H1 (cell line): ENCODE measurements around the gene KRTAP4-5. TPM values are rescaled to one million over a fixed set of nuclear protein-coding genes. Genes with fewer than 3 reads are reported as not detected.

Experiments used
- CTCF ChIA-PET: fragments of 300-600 bp; sonication (Branson Sonifier 250); formaldehyde crosslinking; loops from one replicate; lab custom pipeline; 2021; ENCODE audit not compliant: partially characterized antibody; lab: Charles Lee
- POLR2A ChIA-PET: fragments of 300-600 bp; sonication (Branson Sonifier 250); formaldehyde crosslinking; loops from one replicate; lab custom pipeline; 2021; ENCODE audit warnings: inconsistent platforms; ENCODE audit not compliant: partially characterized antibody; lab: Charles Lee
- DNase-seq, 2 experiments: peaks; one replicate each; pipeline versions ENCODE4 v3.0.0 to v3.0.0-alpha.2; 2010 to 2022; ENCODE audit warnings: low spot score in 2 of 2, low read depth in 1 of 2, mixed read lengths in 1 of 2
- FAIRE-seq: peaks from 2 replicates; lab custom pipeline; 2011; peaks lifted over from hg19 to GRCh38; lab: Jason Lieb, UNC
- H2AFZ ChIP-seq: 2 replicates; pipeline ENCODE4 v1.8.1; 2012; ENCODE audit warnings: low read length, inconsistent platforms
- H2AK5ac ChIP-seq: 2 replicates; pipeline ENCODE4 v1.6.1; 2013; ENCODE audit warnings: low read depth, low read length
- H2BK120ac ChIP-seq: replicated peaks from 2 replicates; pipeline ENCODE3; 2013; ENCODE audit warnings: low read depth, low read length, inconsistent platforms
- H2BK12ac ChIP-seq: 2 replicates; pipeline ENCODE4 v1.6.1; 2013; ENCODE audit warnings: low read depth, low read length
- H2BK15ac ChIP-seq: 2 replicates; pipeline ENCODE4 v1.6.1; 2013; ENCODE audit warnings: low read length
- H2BK20ac ChIP-seq: 2 replicates; pipeline ENCODE4 v1.6.1; 2013; ENCODE audit warnings: low read length
- H2BK5ac ChIP-seq: 2 replicates; pipeline ENCODE4 v1.6.1; 2013; ENCODE audit warnings: low read depth, low read length
- H3K14ac ChIP-seq: 2 replicates; pipeline ENCODE4 v1.6.1; 2013; ENCODE audit warnings: inconsistent platforms; ENCODE audit not compliant: insufficient read length
- H3K18ac ChIP-seq: 2 replicates; pipeline ENCODE4 v1.6.1; 2013; ENCODE audit warnings: low read length; ENCODE audit errors: extremely low read depth
- H3K23ac ChIP-seq: 2 replicates; pipeline ENCODE4 v1.6.1; 2013; ENCODE audit warnings: inconsistent platforms; ENCODE audit not compliant: insufficient read length
- H3K23me2 ChIP-seq: 2 replicates; pipeline ENCODE4 v1.6.1; 2013; ENCODE audit warnings: low read depth, low read length
- H3K27ac ChIP-seq: 2 replicates; pipeline ENCODE4 v1.6.1; 2011; ENCODE audit warnings: low read depth, low read length, inconsistent platforms
- H3K27me3 ChIP-seq, 4 experiments: replicated peaks in 1 of 4; 1 replicate in 1 of 4; 2 replicates in 3 of 4; pipeline versions ENCODE4 v1.6.1 to v1.8.1; 2011 to 2013; ENCODE audit warnings: low read length in 3 of 4, mild to moderate bottlenecking in 3 of 4, inconsistent platforms in 2 of 4, mixed read lengths in 2 of 4, moderate library complexity in 1 of 4; ENCODE audit not compliant: control insufficient read depth in 3 of 4, insufficient read depth in 3 of 4; ENCODE audit errors: extremely low read depth in 1 of 4
- H3K36me3 ChIP-seq, 4 experiments: 2 replicates each; pipeline versions ENCODE4 v1.6.1 to v1.8.1; 2011 to 2013; ENCODE audit warnings: mild to moderate bottlenecking in 4 of 4, low read length in 3 of 4, moderate library complexity in 2 of 4, control low read depth in 1 of 4, inconsistent platforms in 1 of 4; ENCODE audit not compliant: insufficient read depth in 4 of 4, control insufficient read depth in 2 of 4
- H3K4ac ChIP-seq: replicated peaks from 2 replicates; pipeline ENCODE3; 2013; ENCODE audit warnings: low read length, low read depth, mixed read lengths, inconsistent platforms; ENCODE audit not compliant: insufficient read length
- H3K4me1 ChIP-seq, 4 experiments: replicated peaks in 1 of 4; 1 replicate in 1 of 4; 2 replicates in 3 of 4; pipeline versions ENCODE4 v1.6.1 to v1.8.1; 2011 to 2013; ENCODE audit warnings: low read length in 3 of 4, inconsistent platforms in 2 of 4, mixed read lengths in 1 of 4; ENCODE audit not compliant: insufficient read depth in 4 of 4, control insufficient read depth in 3 of 4
- H3K4me2 ChIP-seq, 2 experiments: 2 replicates each; pipeline versions ENCODE4 v1.6.1 to v1.8.1; 2011 to 2013; ENCODE audit warnings: low read depth in 2 of 2, low read length in 2 of 2, control low read depth in 1 of 2, inconsistent platforms in 1 of 2, mild to moderate bottlenecking in 1 of 2; ENCODE audit not compliant: insufficient read depth in 1 of 2
- H3K4me3 ChIP-seq, 4 experiments: fragments of 200-600, 300-600 bp in 1 of 4; sonication (generic), shearing (Covaris generic), sonication (Bioruptor Twin) in 1 of 4; 2 replicates each; pipeline versions ENCODE4 v1.5.1 to v1.8.1; 2011 to 2016; ENCODE audit warnings: low read length in 4 of 4, low read depth in 3 of 4, control low read depth in 2 of 4, inconsistent platforms in 2 of 4, mild to moderate bottlenecking in 2 of 4, mixed read lengths in 1 of 4, moderate library complexity in 1 of 4; ENCODE audit not compliant: insufficient read depth in 2 of 4; ENCODE audit errors: extremely low read depth in 1 of 4
- H3K56ac ChIP-seq: replicated peaks from 2 replicates; pipeline ENCODE3; 2013; ENCODE audit warnings: low read depth, mild to moderate bottlenecking, mixed read lengths, low read length, inconsistent platforms; ENCODE audit not compliant: insufficient read length
- H3K79me1 ChIP-seq: 2 replicates; pipeline ENCODE4 v1.6.1; 2013; ENCODE audit warnings: low read depth, low read length, control low read depth
- H3K79me2 ChIP-seq, 2 experiments: 2 replicates each; pipeline versions ENCODE4 v1.6.1 to v1.8.1; 2012 to 2013; ENCODE audit warnings: low read length in 2 of 2, mild to moderate bottlenecking in 2 of 2, inconsistent platforms in 1 of 2; ENCODE audit not compliant: insufficient read depth in 2 of 2, control insufficient read depth in 1 of 2
- H3K9ac ChIP-seq, 4 experiments: replicated peaks in 1 of 4; 1 replicate in 1 of 4; 2 replicates in 3 of 4; pipeline versions ENCODE4 v1.6.1 to v1.8.1; 2011 to 2013; ENCODE audit warnings: low read depth in 3 of 4, low read length in 3 of 4, control low read depth in 2 of 4, mild to moderate bottlenecking in 2 of 4, moderate library complexity in 2 of 4, inconsistent platforms in 1 of 4; ENCODE audit errors: extremely low read depth in 1 of 4
- H3K9me3 ChIP-seq, 2 experiments: 2 replicates each; pipeline versions ENCODE4 v1.6.1 to v1.8.1; 2012 to 2013; ENCODE audit warnings: mild to moderate bottlenecking in 2 of 2, moderate library complexity in 2 of 2, control low read depth in 1 of 2, inconsistent platforms in 1 of 2, low read depth in 1 of 2, low read length in 1 of 2, mixed read lengths in 1 of 2; ENCODE audit not compliant: insufficient read depth in 2 of 2
- H4K20me1 ChIP-seq, 2 experiments: replicated peaks in 1 of 2; 2 replicates each; pipeline versions ENCODE3 to v1.8.1; 2011 to 2013; ENCODE audit warnings: inconsistent platforms in 2 of 2, low read length in 2 of 2, mild to moderate bottlenecking in 1 of 2; ENCODE audit not compliant: insufficient read depth in 2 of 2, control insufficient read depth in 1 of 2
- H4K5ac ChIP-seq: 2 replicates; pipeline ENCODE4 v1.6.1; 2013; ENCODE audit warnings: low read length, low read depth, mixed read lengths, inconsistent platforms; ENCODE audit not compliant: insufficient read length
- H4K8ac ChIP-seq: 2 replicates; pipeline ENCODE4 v1.8.0; 2013; ENCODE audit warnings: mild to moderate bottlenecking, moderate library complexity, low read length, inconsistent platforms; ENCODE audit not compliant: insufficient read depth; ENCODE audit errors: extremely low read depth
- H4K91ac ChIP-seq: replicated peaks from 2 replicates; pipeline ENCODE3; 2013; ENCODE audit warnings: low read length, mixed read lengths, inconsistent platforms; ENCODE audit not compliant: insufficient read length
- BRCA1 ChIP-seq: IDR thresholded peaks from 2 replicates; pipeline ENCODE4 v1.6.1; 2012; ENCODE audit warnings: low read depth, low read length, improper control_type of control experiment
- CEBPB ChIP-seq: IDR thresholded peaks from 2 replicates; pipeline ENCODE4 v1.6.1; 2012; ENCODE audit warnings: low read depth, low read length
- SUZ12 ChIP-seq: fragments of 200-600 bp; sonication (generic); IDR thresholded peaks from 2 replicates; pipeline ENCODE4 v1.6.1; 2012; ENCODE audit warnings: mild to moderate bottlenecking, inconsistent platforms, low read length, moderate library complexity, mixed read lengths
- WGBS, 2 experiments: shearing (Covaris generic) in 1 of 2; methylation state at CpG; one replicate each; pipeline versions ENCODE4 v1.1.6 to v1.1.7; 2013 to 2015; ENCODE audit warnings: low lambda C conversion rate in 2 of 2, mixed read lengths in 2 of 2, inconsistent platforms in 1 of 2, low coverage in 1 of 2, missing lambda C conversion rate in 1 of 2; ENCODE audit not compliant: insufficient replicate concordance in 2 of 2, insufficient coverage in 1 of 2, insufficient read length in 1 of 2; ENCODE audit errors: extremely low coverage in 1 of 2, missing lambda C conversion rate in 1 of 2; 5-methylcytosine and 5-hydroxymethylcytosine counted together
- polyA plus RNA-seq, 7 experiments: library from polyadenylated mRNA; depleted of rRNA in 3 of 7; stranded (reverse) in 5 of 7; unstranded in 2 of 7; fragments of >200 nt in 5 of 7; fragments of 200-250 nt in 2 of 7; gene quantifications; 1 replicate in 5 of 7; 2 replicates in 1 of 7; 4 replicates in 1 of 7; pipeline versions ENCODE4 v1.2.1 to v1.2.3, GENCODE V29; 2011 to 2013; ENCODE audit warnings: missing spikeins in 2 of 7, mixed read lengths in 2 of 7
- total RNA-seq: library from RNA; stranded (reverse); fragmentation: NEBNext Ultra II Directional; extraction: Animal tissue kit (Norgen Biotek cat#: 25700); gene quantifications from 2 replicates; pipeline ENCODE4 v1.2.1, GENCODE V29; 2021

The KRTAP4-5 gene
- total and polyA plus RNA-seq, 2 of the 8 experiments (the other 6 are each of a cell fraction or from before 2014, with no cell fraction given), result not detected

DNA sequence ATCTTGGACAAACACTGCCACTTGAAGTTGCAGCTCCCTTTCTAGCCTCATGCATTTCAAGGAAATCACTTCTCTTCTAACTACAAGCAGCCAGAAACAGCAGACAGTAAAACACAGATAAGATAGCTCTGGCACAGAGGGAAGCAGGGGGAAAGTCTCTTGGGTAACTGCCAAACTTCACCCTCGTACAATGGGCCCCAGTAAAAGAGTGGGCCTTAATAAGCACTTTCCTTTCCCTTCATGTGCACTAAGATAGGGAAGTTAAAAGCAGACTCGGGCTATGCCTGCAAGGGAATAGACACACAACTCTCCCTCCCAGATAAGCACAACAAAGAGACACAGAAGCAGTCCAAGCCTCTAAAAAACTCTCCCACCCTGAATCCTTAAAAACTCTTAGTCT lies 4.2 kb upstream of the KRTAP4-5 start:
- no peak overlapping the region for H2BK12ac ChIP-seq
- H3K27ac ChIP-seq, result no peak overlapping the region
- ChIA-PET CTCF (no interaction called here), POLR2A (no interaction called here)
- no peak overlapping the region for H2BK5ac ChIP-seq
- H4K8ac ChIP-seq, result no peak overlapping the region
- no peaks in the 10 kb centered on the region for H4K20me1 ChIP-seq
- H2BK20ac ChIP-seq, result no peak overlapping the region
- DNase-seq, result no peak
- H3K4me3 ChIP-seq, result no peak overlapping the region
- H3K14ac ChIP-seq, result no peak overlapping the region
- H3K79me1 ChIP-seq, result no peaks in the 10 kb centered on the region
- no peak for TF ChIP-seq BRCA1
- no peak for TF ChIP-seq SUZ12
- TF ChIP-seq CEBPB, result no peak
- no peak overlapping the region for H2BK120ac ChIP-seq
- no peak overlapping the region for H3K56ac ChIP-seq
- H3K23ac ChIP-seq, result no peak overlapping the region
- no peak overlapping the region for H4K91ac ChIP-seq
- WGBS, 2 experiments, result 98% methylated on average over 2 of the region's 2 CpGs; no CpG with 5 or more reads in 1 of the 2 experiments
- no peak overlapping the region for H2AK5ac ChIP-seq
- no peaks in the 10 kb centered on the region for H3K27me3 ChIP-seq
- no peak overlapping the region for H3K9ac ChIP-seq
- H3K23me2 ChIP-seq, result no peaks in the 10 kb centered on the region; the same call in 1 of the 2 replicates
- H3K4ac ChIP-seq, result no peak overlapping the region
- H2BK15ac ChIP-seq, result no peak overlapping the region
- no peak overlapping the region for H3K4me2 ChIP-seq
- no peaks in the 10 kb centered on the region for H3K9me3 ChIP-seq
- H2AFZ ChIP-seq, result no peak overlapping the region
- no peak for FAIRE-seq
- no peaks in the 10 kb centered on the region for H3K36me3 ChIP-seq
- no peak overlapping the region for H4K5ac ChIP-seq
- no peak overlapping the region for H3K18ac ChIP-seq
- H3K4me1 ChIP-seq, result no peaks in the 10 kb centered on the region
- no peaks in the 10 kb centered on the region for H3K79me2 ChIP-seq
